B cell (primary cell): Measurements from ENCODE around the gene ATPAF2. TPM values are rescaled to one million over a fixed set of nuclear protein-coding genes. Genes with fewer than 3 reads are reported as not detected.

ENCODE experiments used
- ATAC-seq: fragments of 200-7000 bp; cut with Tn5 transposase; one replicate; pipeline ENCODE4 v1.10.0; 2021; ENCODE audit warnings: low read depth, mild to moderate bottlenecking, moderate number of reproducible peaks, moderate library complexity
- CTCF ChIA-PET: fragments of 350-600 bp; sonication (Branson Sonifier 250); formaldehyde crosslinking; loops from one replicate; lab custom pipeline; 2021; ENCODE audit warnings: antibody characterized with exemption, inconsistent platforms; lab: Charles Lee
- POLR2A ChIA-PET: fragments of 350-600 bp; sonication (Branson Sonifier 250); formaldehyde crosslinking; loops from one replicate; lab custom pipeline; 2021; ENCODE audit warnings: antibody characterized with exemption; lab: Charles Lee
- DNase-seq: peaks from one replicate; pipeline ENCODE4 v3.0.0; 2013
- H2AFZ ChIP-seq: 2 replicates; pipeline ENCODE4 v1.6.1; 2012; ENCODE audit warnings: mild to moderate bottlenecking, low read depth, low read length; ENCODE audit not compliant: insufficient read depth, poor library complexity, severe bottlenecking
- H3K27ac ChIP-seq, 2 donors: 1 replicate in 1 of 2; 2 replicates in 1 of 2; pipeline ENCODE4 v1.5.1; 2012 to 2013; ENCODE audit warnings: low read length in 2 of 2, mild to moderate bottlenecking in 2 of 2, moderate library complexity in 1 of 2
- H3K27me3 ChIP-seq, 4 experiments: fragments of 200-600 bp in 1 of 4; sonication (generic) in 1 of 4; replicated peaks in 1 of 4; 1 replicate in 2 of 4; 2 replicates in 2 of 4; pipeline versions ENCODE4 v1.6.1 to v1.7.0; 2013 to 2016; ENCODE audit warnings: low read length in 3 of 4, mild to moderate bottlenecking in 2 of 4, mixed read lengths in 1 of 4, moderate library complexity in 1 of 4; ENCODE audit not compliant: insufficient read depth in 4 of 4, control insufficient read depth in 3 of 4; ENCODE audit errors: control extremely low read depth in 1 of 4
- H3K36me3 ChIP-seq, 2 experiments: replicated peaks in 1 of 2; 1 replicate in 1 of 2; 2 replicates in 1 of 2; pipeline versions ENCODE4 v1.6.1 to v1.7.1; 2013; ENCODE audit warnings: low read length in 1 of 2; ENCODE audit not compliant: insufficient read depth in 2 of 2, control insufficient read depth in 1 of 2; ENCODE audit errors: control extremely low read depth in 1 of 2, extremely low read depth in 1 of 2
- H3K4me1 ChIP-seq, 2 donors: fragments of 200-600 bp in 1 of 2; sonication (generic) in 1 of 2; 1 replicate in 1 of 2; 2 replicates in 1 of 2; pipeline versions ENCODE4 v1.5.1 to v1.6.1; 2013 to 2017; ENCODE audit warnings: low read length in 2 of 2; ENCODE audit not compliant: control insufficient read depth in 2 of 2, insufficient read depth in 2 of 2
- H3K4me2 ChIP-seq: replicated peaks from 2 replicates; pipeline ENCODE3; 2012; ENCODE audit warnings: mild to moderate bottlenecking, low read depth, low read length; ENCODE audit not compliant: poor library complexity, severe bottlenecking
- H3K4me3 ChIP-seq, 5 experiments: fragments of 200-600 bp in 1 of 5; sonication (generic) in 1 of 5; 1 replicate in 3 of 5; 2 replicates in 2 of 5; pipeline versions ENCODE4 v1.5.1 to v1.7.0; 2011 to 2016; ENCODE audit warnings: low read length in 4 of 5, mild to moderate bottlenecking in 4 of 5, low read depth in 2 of 5, control low read depth in 1 of 5, moderate library complexity in 1 of 5; ENCODE audit not compliant: insufficient read depth in 1 of 5; ENCODE audit errors: control extremely low read depth in 1 of 5, extremely low read depth in 1 of 5
- H3K79me2 ChIP-seq: fragments of 200-600 bp; sonication (generic); one replicate; pipeline ENCODE4 v1.6.0; 2016; ENCODE audit warnings: low read length; ENCODE audit not compliant: control insufficient read depth, insufficient read depth
- H3K9ac ChIP-seq: fragments of 200-600 bp; sonication (generic); 2 replicates; pipeline ENCODE4 v1.6.1; 2017; ENCODE audit warnings: mild to moderate bottlenecking, low read length, moderate library complexity
- H3K9me3 ChIP-seq, 3 donors: one replicate each; pipeline versions ENCODE4 v1.6.1 to v1.7.1; 2013; ENCODE audit warnings: low read length in 2 of 3; ENCODE audit not compliant: control insufficient read depth in 2 of 3, insufficient read depth in 1 of 3; ENCODE audit errors: control extremely low read depth in 1 of 3
- H4K20me1 ChIP-seq: 2 replicates; pipeline ENCODE4 v1.6.0; 2012; ENCODE audit warnings: mild to moderate bottlenecking, low read length; ENCODE audit not compliant: insufficient read depth, control insufficient read depth, poor library complexity, severe bottlenecking
- H3K27ac Mint-ChIP-seq: one replicate; pipeline ENCODE4 v1.8.0; 2021; ENCODE audit warnings: mixed read lengths
- H3K27me3 Mint-ChIP-seq: one replicate; pipeline ENCODE4 v1.8.0; 2021; ENCODE audit warnings: mixed read lengths
- H3K4me1 Mint-ChIP-seq: one replicate; pipeline ENCODE4 v1.8.0; 2021; ENCODE audit warnings: mixed read lengths
- H3K4me3 Mint-ChIP-seq: one replicate; pipeline ENCODE4 v1.8.0; 2021; ENCODE audit warnings: mixed read lengths
- H3K9me3 Mint-ChIP-seq: one replicate; pipeline ENCODE4 v1.8.0; 2022; ENCODE audit warnings: mixed read lengths; ENCODE audit not compliant: insufficient read depth
- EZH2 ChIP-seq: IDR thresholded peaks from 2 replicates; pipeline ENCODE4 v1.6.1; 2012; ENCODE audit warnings: borderline replicate concordance, low read depth, mild to moderate bottlenecking, moderate library complexity, low read length; ENCODE audit not compliant: insufficient read depth, poor library complexity, severe bottlenecking
- WGBS: methylation state at CpG from one replicate; pipeline ENCODE4 v1.1.5; 2013; ENCODE audit warnings: missing lambda C conversion rate; ENCODE audit not compliant: insufficient coverage; 5-methylcytosine and 5-hydroxymethylcytosine counted together
- intact Hi-C: fragments of 100-400 bp; cut with micrococcal nuclease; formaldehyde crosslinking; loops from one replicate; pipeline ENCODE4 v1.10.0; 2022
- polyA plus RNA-seq: library from polyadenylated mRNA; depleted of rRNA; stranded (reverse); fragments of >200 nt; gene quantifications from 2 replicates; pipeline ENCODE4 v1.2.3, GENCODE V29; 2012
- total RNA-seq, 2 donors: library from RNA; stranded (reverse); fragments of 120-200 nt in 1 of 2; gene quantifications; 1 replicate in 1 of 2; 2 replicates in 1 of 2; pipeline versions ENCODE4 v1.2.3 to v1.2.4, GENCODE V29; 2013 to 2022
- TF ChIP-seq, protein P1 (sequence below): fragments of 200-600 bp; IDR thresholded peaks from one replicate; pipeline ENCODE4 v1.8.0; 2022; ENCODE audit warnings: antibody characterized with exemption, mild to moderate bottlenecking

ATPAF2 gene
- total and polyA plus RNA-seq, 2 donors (not counting 1 experiment from before 2014, with no cell fraction given): 60.5 to 73.5 TPM

DNA sequence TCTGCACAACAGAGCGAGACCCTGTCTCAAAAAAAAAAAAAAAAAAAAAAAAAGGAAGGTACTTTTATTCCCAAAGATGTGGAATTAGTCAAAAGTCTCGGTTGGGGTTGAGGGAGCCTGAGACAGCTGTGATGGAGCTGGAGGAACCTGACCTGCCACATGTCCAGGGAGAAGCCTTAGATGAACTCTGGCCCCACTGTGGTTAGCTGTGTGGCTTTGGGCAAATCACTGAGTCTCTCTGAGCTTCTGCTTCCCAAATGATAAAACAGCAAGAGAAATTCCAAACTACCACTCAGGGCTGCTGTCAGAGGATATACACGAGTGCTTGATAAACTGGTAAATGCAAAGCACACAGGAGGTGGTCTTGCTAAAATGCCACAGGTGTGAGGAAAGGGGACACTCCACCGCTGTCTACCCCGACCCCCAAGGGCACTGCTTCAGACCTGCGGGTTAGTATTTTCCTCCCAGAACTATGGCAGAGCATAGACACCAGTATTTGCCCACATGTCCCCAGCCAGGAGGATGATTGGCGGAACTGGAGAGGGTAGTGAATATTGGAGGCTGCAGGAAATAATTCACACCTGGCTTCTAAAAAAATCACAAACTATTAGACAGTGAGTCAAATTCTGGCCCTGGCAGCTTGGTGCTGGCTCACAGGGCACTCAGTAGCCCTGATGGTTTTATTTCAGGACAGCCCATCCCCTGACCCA lies 51.6 kb downstream of the ATPAF2 start:
- ChIA-PET CTCF (no interaction called here), POLR2A (interaction anchor here (0.6 to 0.7 kb wide), 2 partner anchors 27 to 174 kb away, joined by 3 to 7 read pairs; no protein-coding TSS in a partner anchor)
- no peak overlapping the region for H3K27ac ChIP-seq
- intact Hi-C loops: no loop called here
- Mint-ChIP-seq H3K4me1 (no peaks in the 10 kb centered on the region), H3K27me3 (no peaks in the 10 kb centered on the region), H3K4me3 (no peak overlapping the region), H3K27ac (no peak overlapping the region), H3K9me3 (no peaks in the 10 kb centered on the region)
- 80% methylated on average over 2 of the region's 7 CpGs for WGBS
- H4K20me1 ChIP-seq: no peaks in the 10 kb centered on the region
- H2AFZ ChIP-seq: no peak overlapping the region
- TF ChIP-seq, protein P1, sequence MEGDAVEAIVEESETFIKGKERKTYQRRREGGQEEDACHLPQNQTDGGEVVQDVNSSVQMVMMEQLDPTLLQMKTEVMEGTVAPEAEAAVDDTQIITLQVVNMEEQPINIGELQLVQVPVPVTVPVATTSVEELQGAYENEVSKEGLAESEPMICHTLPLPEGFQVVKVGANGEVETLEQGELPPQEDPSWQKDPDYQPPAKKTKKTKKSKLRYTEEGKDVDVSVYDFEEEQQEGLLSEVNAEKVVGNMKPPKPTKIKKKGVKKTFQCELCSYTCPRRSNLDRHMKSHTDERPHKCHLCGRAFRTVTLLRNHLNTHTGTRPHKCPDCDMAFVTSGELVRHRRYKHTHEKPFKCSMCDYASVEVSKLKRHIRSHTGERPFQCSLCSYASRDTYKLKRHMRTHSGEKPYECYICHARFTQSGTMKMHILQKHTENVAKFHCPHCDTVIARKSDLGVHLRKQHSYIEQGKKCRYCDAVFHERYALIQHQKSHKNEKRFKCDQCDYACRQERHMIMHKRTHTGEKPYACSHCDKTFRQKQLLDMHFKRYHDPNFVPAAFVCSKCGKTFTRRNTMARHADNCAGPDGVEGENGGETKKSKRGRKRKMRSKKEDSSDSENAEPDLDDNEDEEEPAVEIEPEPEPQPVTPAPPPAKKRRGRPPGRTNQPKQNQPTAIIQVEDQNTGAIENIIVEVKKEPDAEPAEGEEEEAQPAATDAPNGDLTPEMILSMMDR: no peak
- no peak for TF ChIP-seq EZH2
- no peaks in the 10 kb centered on the region for H3K27me3 ChIP-seq
- H3K36me3 ChIP-seq: no peaks in the 10 kb centered on the region
- H3K4me3 ChIP-seq: no peak overlapping the region
- DNase-seq (no peak), ATAC-seq (no peak)
- H3K4me1 ChIP-seq: no peaks in the 10 kb centered on the region
- no peak overlapping the region for H3K4me2 ChIP-seq
- no peaks in the 10 kb centered on the region for H3K9me3 ChIP-seq
- no peak overlapping the region for H3K9ac ChIP-seq
- H3K79me2 ChIP-seq: no peaks in the 10 kb centered on the region

DNA sequence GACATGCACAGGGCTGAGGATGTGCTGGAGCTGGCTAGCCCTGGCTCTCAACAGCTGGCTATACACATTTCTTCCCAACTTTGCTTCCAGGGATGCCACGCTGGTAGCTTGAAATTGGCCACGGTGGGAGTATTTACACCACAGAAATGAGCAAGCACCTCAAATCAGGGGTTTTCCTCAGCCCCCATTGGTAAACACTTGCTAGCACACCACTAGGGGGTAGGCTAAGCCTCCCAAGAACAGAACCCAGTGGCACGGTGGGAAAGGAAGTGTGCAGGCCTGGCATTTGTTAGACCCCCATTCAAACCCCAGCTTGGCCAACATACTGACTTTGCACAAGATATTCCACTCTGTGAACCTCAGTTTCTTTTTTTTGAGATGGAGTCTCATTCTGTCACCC lies 53.4 kb downstream of the ATPAF2 start:
- Mint-ChIP-seq H3K4me3 (no peak overlapping the region), H3K27ac (no peak overlapping the region), H3K27me3 (no peaks in the 10 kb centered on the region), H3K4me1 (no peaks in the 10 kb centered on the region), H3K9me3 (no peaks in the 10 kb centered on the region)
- H3K4me1 ChIP-seq: no peaks in the 10 kb centered on the region
- CTCF ChIA-PET: no interaction called here
- no peak overlapping the region for H3K9ac ChIP-seq
- WGBS: 54% methylated on average over 2 of the region's 3 CpGs
- H3K36me3 ChIP-seq: no peaks in the 10 kb centered on the region
- no peak overlapping the region for H3K4me2 ChIP-seq
- intact Hi-C loops: no loop called here
- TF ChIP-seq, protein P1: no peak
- no peak for TF ChIP-seq EZH2
- H3K9me3 ChIP-seq: peaks cover 0 to 5% (median 0%) of the 10 kb centered on the region in 3 donors
- H3K27me3 ChIP-seq: no peaks in the 10 kb centered on the region
- H2AFZ ChIP-seq: no peak overlapping the region
- H3K27ac ChIP-seq: no peak overlapping the region
- POLR2A ChIA-PET: no interaction called here
- no peak overlapping the region for H3K4me3 ChIP-seq
- no peaks in the 10 kb centered on the region for H3K79me2 ChIP-seq
- no peak for DNase-seq
- ATAC-seq: no peak
- no peaks in the 10 kb centered on the region for H4K20me1 ChIP-seq
